Caco-2 (cell line): ENCODE measurements around the gene MYO1E. TPM values are rescaled to one million over a fixed set of nuclear protein-coding genes. Genes with fewer than 3 reads are reported as not detected.

Experiments used
- BruUV-seq: library from RNA; stranded (reverse); fragments of 400-500 nt; replicated peaks from 2 replicates; lab custom pipeline; 2021; lab: Mats Ljungman, UMichigan
- CTCF ChIA-PET: fragments of 300-600 bp; sonication (Branson Sonifier 250); formaldehyde crosslinking; loops from one replicate; lab custom pipeline; 2022; ENCODE audit warnings: antibody characterized with exemption; lab: Charles Lee
- POLR2A ChIA-PET: fragments of 300-600 bp; sonication (Branson Sonifier 250); formaldehyde crosslinking; loops from one replicate; lab custom pipeline; 2022; ENCODE audit warnings: antibody characterized with exemption; lab: Charles Lee
- DNase-seq, 2 experiments: peaks; one replicate each; pipeline versions ENCODE4 v3.0.0 to v3.0.0-alpha.2; 2020 to 2022
- H3K27me3 ChIP-seq: replicated peaks from 2 replicates; pipeline ENCODE4 v1.6.0; 2011; ENCODE audit warnings: low read length; ENCODE audit not compliant: control insufficient read depth, insufficient read depth
- H3K36me3 ChIP-seq: 2 replicates; pipeline ENCODE4 v1.5.1; 2011; ENCODE audit warnings: low read length; ENCODE audit not compliant: control insufficient read depth, insufficient read depth
- H3K4me1 ChIP-seq: fragments of 250-450 bp; sonication (Bioruptor Pico); 2 replicates; pipeline ENCODE4 v1.5.1; 2020; ENCODE audit warnings: mild to moderate bottlenecking
- H3K4me3 ChIP-seq: 2 replicates; pipeline ENCODE4 v1.5.1; 2011; ENCODE audit warnings: low read depth, mild to moderate bottlenecking, control low read depth, low read length
- H3K9me3 ChIP-seq: fragments of 250-450 bp; sonication (Bioruptor Pico); 2 replicates; pipeline ENCODE4 v1.5.1; 2020; ENCODE audit warnings: mild to moderate bottlenecking, moderate library complexity
- H3K27ac Mint-ChIP-seq: one replicate; pipeline ENCODE4 v1.8.0; 2022; ENCODE audit warnings: mixed read lengths; ENCODE audit not compliant: unreplicated experiment
- H3K27me3 Mint-ChIP-seq: one replicate; pipeline ENCODE4 v1.8.0; 2022; ENCODE audit warnings: mixed read lengths; ENCODE audit not compliant: insufficient read depth, unreplicated experiment
- H3K36me3 Mint-ChIP-seq: one replicate; pipeline ENCODE4 v1.8.0; 2022; ENCODE audit warnings: mild to moderate bottlenecking, mixed read lengths; ENCODE audit not compliant: insufficient read depth, unreplicated experiment
- H3K4me1 Mint-ChIP-seq: one replicate; pipeline ENCODE4 v1.8.0; 2022; ENCODE audit warnings: low read depth, mixed read lengths; ENCODE audit not compliant: unreplicated experiment
- H3K4me3 Mint-ChIP-seq: one replicate; pipeline ENCODE4 v1.8.0; 2022; ENCODE audit warnings: mild to moderate bottlenecking, moderate library complexity, mixed read lengths; ENCODE audit not compliant: unreplicated experiment
- H3K9me3 Mint-ChIP-seq: one replicate; pipeline ENCODE4 v1.8.0; 2022; ENCODE audit warnings: mixed read lengths; ENCODE audit not compliant: unreplicated experiment
- CTCF ChIP-seq, 2 experiments: fragments of 200-600 bp in 1 of 2; IDR thresholded peaks; 1 replicate in 1 of 2; 2 replicates in 1 of 2; pipeline versions ENCODE4 v1.5.1 to v1.8.0; 2011 to 2022; ENCODE audit warnings: antibody characterized with exemption in 1 of 2, control low read depth in 1 of 2, inconsistent platforms in 1 of 2, low read depth in 1 of 2, low read length in 1 of 2, mild to moderate bottlenecking in 1 of 2, moderate library complexity in 1 of 2; ENCODE audit not compliant: insufficient read depth in 1 of 2, severe bottlenecking in 1 of 2, unreplicated experiment in 1 of 2
- intact Hi-C: fragments of 100-400 bp; cut with micrococcal nuclease; formaldehyde crosslinking; loops from one replicate; pipeline ENCODE4 v1.10.0; 2022; ENCODE audit not compliant: unreplicated experiment
- total RNA-seq: library from RNA; stranded (reverse); gene quantifications from 2 replicates; pipeline ENCODE4 v1.2.3, GENCODE V29; 2022

Gene MYO1E
- total RNA-seq, 1 experiment from 2014 or later, result 187 TPM

GRCh38 chr15:59346951-59347350 lies 25.7 kb downstream of the MYO1E start:
- H3K27me3 Mint-ChIP-seq, result no peaks in the 10 kb centered on the region
- POLR2A ChIA-PET, result no interaction called here
- no peak overlapping the region for H3K4me3 Mint-ChIP-seq
- Histone ChIP-seq H3K9me3 (no peaks in the 10 kb centered on the region), H3K36me3 (no peaks in the 10 kb centered on the region), H3K4me1 (peaks cover 8% of the 10 kb centered on the region), H3K4me3 (no peak overlapping the region), H3K27me3 (no peaks in the 10 kb centered on the region)
- CTCF ChIA-PET, result no interaction called here
- peaks cover 16% of the 10 kb centered on the region for H3K36me3 Mint-ChIP-seq
- no peaks in the 10 kb centered on the region for H3K9me3 Mint-ChIP-seq
- no peak for TF ChIP-seq CTCF (IDR thresholded peaks at IDR 0.05; ENCODE audit: insufficient read depth in 1 of 2, low read depth in 1 of 2, low read length in 1 of 2, severe bottlenecking in 1 of 2, unreplicated experiment in 1 of 2)
- intact Hi-C loops, result no loop called here
- H3K27ac Mint-ChIP-seq, result no peak overlapping the region
- no peak for DNase-seq
- BruUV-seq, result no TSS peak
- H3K4me1 Mint-ChIP-seq, result peaks cover 25% of the 10 kb centered on the region

GRCh38 chr15:59345326-59345725 lies 27.3 kb downstream of the MYO1E start:
- Mint-ChIP-seq H3K9me3 (no peaks in the 10 kb centered on the region), H3K36me3 (peaks cover 13% of the 10 kb centered on the region), H3K4me3 (no peak overlapping the region), H3K27ac (no peak overlapping the region), H3K4me1 (peaks cover 15% of the 10 kb centered on the region), H3K27me3 (no peaks in the 10 kb centered on the region)
- no TSS peak for BruUV-seq
- intact Hi-C loops, result no loop called here
- ChIA-PET CTCF (no interaction called here), POLR2A (no interaction called here)
- peaks cover 5% of the 10 kb centered on the region for H3K4me1 ChIP-seq
- no peaks in the 10 kb centered on the region for H3K9me3 ChIP-seq
- no peaks in the 10 kb centered on the region for H3K27me3 ChIP-seq
- no peak for TF ChIP-seq CTCF (IDR thresholded peaks at IDR 0.05; ENCODE audit: insufficient read depth in 1 of 2, low read depth in 1 of 2, low read length in 1 of 2, severe bottlenecking in 1 of 2, unreplicated experiment in 1 of 2)
- H3K36me3 ChIP-seq, result no peaks in the 10 kb centered on the region
- no peak for DNase-seq
- no peak overlapping the region for H3K4me3 ChIP-seq

GRCh38 chr15:59344311-59344710 lies 28.4 kb downstream of the MYO1E start:
- Histone ChIP-seq H3K4me1 (peaks cover 3% of the 10 kb centered on the region; the same call in 1 of the 2 replicates), H3K36me3 (no peaks in the 10 kb centered on the region), H3K4me3 (no peak overlapping the region), H3K27me3 (no peaks in the 10 kb centered on the region), H3K9me3 (no peaks in the 10 kb centered on the region)
- Mint-ChIP-seq H3K27ac (no peak overlapping the region), H3K36me3 (peaks cover 11% of the 10 kb centered on the region), H3K27me3 (no peaks in the 10 kb centered on the region), H3K4me3 (no peak overlapping the region), H3K9me3 (no peaks in the 10 kb centered on the region), H3K4me1 (peaks cover 11% of the 10 kb centered on the region)
- BruUV-seq, result no TSS peak
- intact Hi-C loops, result no loop called here
- no peak for TF ChIP-seq CTCF (IDR thresholded peaks at IDR 0.05; ENCODE audit: insufficient read depth in 1 of 2, low read depth in 1 of 2, low read length in 1 of 2, severe bottlenecking in 1 of 2, unreplicated experiment in 1 of 2)
- POLR2A ChIA-PET, result no interaction called here
- no peak for DNase-seq
- CTCF ChIA-PET, result no interaction called here
